Measurements from ENCODE around the gene BMF. TPM values are rescaled to one million over a fixed set of nuclear protein-coding genes. Genes with fewer than 3 reads are reported as not detected.

BMF gene
- total and polyA plus RNA-seq, 8 donors: 16.2 to 58.6 (median 50.6) TPM

- intact Hi-C loops (cut with DNase I): no loop called here
- H3K4me3 ChIP-seq: no peak overlapping the region
- no peaks in the 10 kb centered on the region for H3K9me3 ChIP-seq
- no peak for TF ChIP-seq CTCF (IDR thresholded peaks at IDR 0.05)
- DNase-seq: no peak
- no peak overlapping the region for H3K27ac ChIP-seq
- peaks cover 0 to 18% of the 10 kb centered on the region in 2 donors for H3K4me1 ChIP-seq
- H3K36me3 ChIP-seq: no peaks in the 10 kb centered on the region
- no peak for ATAC-seq
- no peaks in the 10 kb centered on the region for H3K27me3 ChIP-seq
Measured at GRCh38 chr15:40112789-40113188, 4.1 kb upstream of the BMF start.

- H3K4me3 ChIP-seq: no peak overlapping the region
- no peak for ATAC-seq
- no peaks in the 10 kb centered on the region for H3K9me3 ChIP-seq
- no peak for DNase-seq
- no peak overlapping the region for H3K27ac ChIP-seq
- no peak for TF ChIP-seq CTCF (IDR thresholded peaks at IDR 0.05)
- H3K27me3 ChIP-seq: no peaks in the 10 kb centered on the region
- intact Hi-C loops (cut with DNase I): no loop called here
- peaks cover 4 to 26% of the 10 kb centered on the region in 2 donors for H3K4me1 ChIP-seq
- no peaks in the 10 kb centered on the region for H3K36me3 ChIP-seq
Measured at GRCh38 chr15:40111888-40112287, 3.2 kb upstream of the BMF start.

- H3K4me3 ChIP-seq: no peak overlapping the region
- H3K36me3 ChIP-seq: no peaks in the 10 kb centered on the region
- ATAC-seq: no peak
- TF ChIP-seq CTCF (IDR thresholded peaks at IDR 0.05): no peak
- no peak for DNase-seq
- intact Hi-C loops (cut with DNase I): no loop called here
- H3K4me1 ChIP-seq: peaks cover 7 to 32% of the 10 kb centered on the region in 2 donors
- no peak overlapping the region for H3K27ac ChIP-seq
- H3K27me3 ChIP-seq: no peaks in the 10 kb centered on the region
- no peaks in the 10 kb centered on the region for H3K9me3 ChIP-seq
Measured at GRCh38 chr15:40110866-40111550, 2.3 kb upstream of the BMF start.

GRCh38 chr15:40108061-40108854 is 421 bp downstream of the BMF start:
- intact Hi-C loops (cut with DNase I): loop anchor here in 1 of 2 donors (5.0 kb wide), 1 partner anchor 61 kb away; no protein-coding TSS in a partner anchor
- peak overlapping the region; percentile 80 to 82 for H3K4me3 ChIP-seq
- no peaks in the 10 kb centered on the region for H3K27me3 ChIP-seq
- peak overlapping the region; percentile 78 to 86 for H3K27ac ChIP-seq
- peaks cover 32 to 54% of the 10 kb centered on the region in 2 donors for H3K4me1 ChIP-seq
- TF ChIP-seq CTCF (IDR thresholded peaks at IDR 0.05): no peak
- H3K36me3 ChIP-seq: peaks cover 0 to 4% of the 10 kb centered on the region in 2 donors
- H3K9me3 ChIP-seq: no peaks in the 10 kb centered on the region
- ATAC-seq (peak; percentile 0), DNase-seq (peak in 2 of 4 donors; percentile 78 to 88)
